NCI-H1930 (cell line): ENCODE measurements around the gene HASPIN.
"Not testable (repeated sequence)": the region's sequence is repeated elsewhere in the genome, so short reads cannot be mapped to it uniquely, and the experiment has no call there.

Source experiments
- DNase-seq, 2 experiments: peaks; one replicate each; lab custom pipeline; 2025; lab: John Stamatoyannopoulos, UW

The HASPIN gene

GRCh38 chr17:3697103-3697476 lies 26.6 kb upstream of the HASPIN start:
- DNase-seq = no peak

- no peak for DNase-seq
These were observed 25.6 kb upstream of the HASPIN start for GRCh38 chr17:3698139-3698538.

DNA sequence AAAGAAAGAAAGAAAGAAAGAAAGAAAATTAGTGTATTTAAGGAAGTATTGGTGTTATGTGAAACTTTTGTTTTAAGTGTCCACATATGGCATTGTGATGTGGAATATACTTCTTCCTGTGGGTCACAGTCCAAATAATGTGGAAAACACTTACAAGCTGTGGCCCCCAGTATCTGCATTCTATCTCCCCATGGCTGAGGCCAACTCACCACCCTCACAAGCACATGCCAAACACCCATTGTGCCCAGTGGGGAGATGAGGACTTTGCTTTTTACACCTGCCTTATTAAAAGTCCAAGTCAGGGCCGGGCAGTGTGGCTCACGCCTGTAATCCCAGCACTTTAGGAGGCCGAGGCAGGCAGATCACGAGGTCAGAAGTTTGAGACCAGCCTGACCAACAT lies 23.8 kb upstream of the HASPIN start:
- no peak for DNase-seq

DNA sequence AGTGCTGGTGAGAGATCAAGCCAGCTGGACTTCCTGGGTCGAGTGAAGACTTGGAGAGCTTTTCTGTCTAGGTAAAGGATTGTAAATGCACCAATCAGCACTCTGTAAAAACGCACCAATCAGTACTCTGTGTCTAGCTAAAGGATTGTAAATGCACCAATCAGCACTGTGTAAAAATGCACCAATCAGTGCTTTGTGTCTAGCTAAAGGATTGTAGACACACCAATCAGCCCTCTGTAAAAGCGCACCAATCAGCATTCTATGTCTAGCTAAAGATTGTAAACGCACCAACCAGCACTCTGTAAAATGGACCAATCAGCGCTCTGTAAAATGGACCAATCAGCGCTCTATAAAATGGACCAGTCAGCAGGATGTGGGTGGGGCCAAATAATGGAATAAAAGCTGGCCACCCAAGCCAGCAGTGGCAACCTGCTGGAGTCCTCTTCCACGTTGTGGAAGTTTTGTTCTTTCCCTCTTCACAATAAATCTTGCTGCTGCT lies 21.6 kb upstream of the HASPIN start:
- not testable (repeated sequence) for DNase-seq

DNA sequence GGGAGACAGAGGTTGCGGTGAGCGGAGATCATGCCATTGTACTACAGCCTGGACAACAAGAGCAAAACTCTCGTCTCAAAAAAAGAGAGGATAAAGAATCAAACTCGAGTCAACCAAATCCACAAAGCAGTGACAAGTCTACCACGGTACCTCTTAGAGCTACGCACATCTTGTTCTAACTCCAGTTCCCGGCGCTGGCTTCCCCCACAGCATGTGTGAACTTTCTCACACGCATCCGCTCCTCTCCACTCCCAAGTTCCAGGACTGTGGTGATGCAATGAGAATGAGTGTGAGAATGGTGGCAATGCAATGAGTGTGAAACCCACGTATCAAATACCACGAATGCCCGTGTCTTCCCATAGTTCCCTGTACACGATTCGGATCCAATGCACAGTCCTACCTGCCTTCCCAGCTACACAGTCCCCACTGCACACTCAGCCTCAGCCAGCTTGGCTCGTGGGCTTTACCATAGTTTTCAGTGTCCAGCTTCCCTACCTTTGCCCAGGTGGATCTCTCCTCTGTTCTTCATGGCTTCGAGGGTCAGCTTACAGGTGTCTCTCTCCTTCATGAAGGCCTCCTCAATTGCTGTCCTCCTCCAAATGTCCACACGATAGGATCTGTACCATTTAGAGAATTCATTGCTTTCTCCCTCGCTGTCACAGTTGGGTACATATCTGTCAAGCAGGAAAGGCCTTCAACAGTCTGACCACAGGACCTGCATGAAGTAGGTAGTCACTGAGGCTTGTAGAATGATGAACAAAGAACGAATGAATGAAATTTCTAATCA lies 18.6 kb upstream of the HASPIN start:
- no peak for DNase-seq

DNA sequence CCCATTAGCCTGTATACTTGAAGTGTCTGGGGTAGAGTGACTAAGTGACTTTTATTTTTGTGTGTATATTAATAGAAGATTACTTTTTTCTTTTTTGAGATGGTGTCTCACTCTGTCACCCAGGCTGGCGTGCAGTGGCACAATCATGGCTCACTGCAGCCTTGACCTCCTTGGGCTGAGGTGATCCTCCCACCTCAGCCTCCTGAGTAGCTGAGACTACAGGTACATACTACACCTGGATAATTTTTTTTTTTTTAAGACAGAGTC lies 18.1 kb upstream of the HASPIN start:
- not testable (repeated sequence) for DNase-seq

DNA sequence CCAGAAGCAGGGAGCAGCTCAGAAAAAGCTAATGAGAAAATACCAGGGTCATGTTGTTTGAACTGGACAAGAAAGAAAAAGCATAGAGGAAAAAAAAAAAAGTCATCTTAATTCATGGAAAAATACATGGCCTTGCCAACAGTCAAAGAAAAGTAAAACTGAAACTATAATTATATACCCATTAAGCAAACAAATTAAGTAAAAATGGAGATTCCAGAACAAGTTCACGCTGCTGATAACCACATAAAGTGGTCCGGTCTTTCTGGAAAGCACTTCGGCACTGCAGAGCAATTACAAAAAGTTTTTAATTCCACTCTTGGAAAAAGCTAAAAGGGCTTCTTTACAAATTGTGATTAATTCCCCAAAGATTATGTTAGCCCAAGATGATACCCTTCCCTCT lies 15.3 kb upstream of the HASPIN start:
- DNase-seq = no peak

- DNase-seq = no peak
These were observed 12.7 kb upstream of the HASPIN start for GRCh38 chr17:3710951-3711383.

DNA sequence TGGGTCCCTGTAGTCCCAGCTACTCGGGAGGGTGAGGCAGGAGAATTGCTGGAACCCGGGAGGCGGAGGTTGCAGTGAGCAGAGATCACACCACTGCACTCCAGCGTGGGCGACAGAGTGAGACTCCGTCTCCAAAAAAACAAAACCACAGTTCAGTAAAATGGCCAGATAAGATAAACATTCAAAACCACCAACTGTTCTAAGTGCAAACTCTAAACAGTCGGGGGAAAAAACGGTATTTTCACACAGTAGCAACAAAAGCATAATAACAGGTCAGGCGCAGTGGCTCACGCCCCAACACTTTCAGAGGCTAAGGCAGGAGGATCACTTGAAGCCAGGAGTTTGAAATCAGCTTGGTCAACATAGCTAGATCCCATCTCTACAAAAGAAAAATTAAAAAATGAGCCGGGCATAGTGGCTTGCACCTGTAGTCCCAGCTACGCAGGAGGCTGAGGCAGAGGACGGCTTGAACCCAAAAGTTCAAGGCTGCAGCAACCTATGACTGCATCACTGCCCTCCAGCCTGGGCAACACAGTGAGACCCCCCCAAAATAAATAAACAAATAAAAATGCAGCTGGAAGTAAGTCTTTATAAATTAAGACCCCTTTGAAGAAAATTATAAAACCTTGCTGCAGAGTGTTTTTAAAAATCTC lies 10.8 kb upstream of the HASPIN start:
- DNase-seq = no peak

DNA sequence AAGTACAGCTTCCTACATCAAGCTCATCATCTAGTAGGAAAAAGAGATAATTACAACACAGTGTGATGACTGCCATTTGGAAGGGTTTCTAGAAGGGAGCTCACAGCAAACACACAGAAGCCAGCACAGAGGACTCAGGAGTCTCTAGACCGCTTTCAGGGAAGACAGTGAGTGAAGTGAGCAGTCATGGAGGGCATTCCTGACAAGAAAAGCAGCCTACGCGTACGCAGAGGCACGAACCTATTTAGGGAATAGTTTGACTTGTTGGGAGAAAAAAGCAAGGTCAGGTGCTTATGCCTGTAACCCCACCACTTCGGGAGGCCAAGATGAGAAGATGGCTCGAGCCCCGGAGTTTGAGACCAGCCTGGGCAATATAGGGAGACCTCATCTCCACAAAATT lies 8.4 kb upstream of the HASPIN start:
- no peak for DNase-seq

DNA sequence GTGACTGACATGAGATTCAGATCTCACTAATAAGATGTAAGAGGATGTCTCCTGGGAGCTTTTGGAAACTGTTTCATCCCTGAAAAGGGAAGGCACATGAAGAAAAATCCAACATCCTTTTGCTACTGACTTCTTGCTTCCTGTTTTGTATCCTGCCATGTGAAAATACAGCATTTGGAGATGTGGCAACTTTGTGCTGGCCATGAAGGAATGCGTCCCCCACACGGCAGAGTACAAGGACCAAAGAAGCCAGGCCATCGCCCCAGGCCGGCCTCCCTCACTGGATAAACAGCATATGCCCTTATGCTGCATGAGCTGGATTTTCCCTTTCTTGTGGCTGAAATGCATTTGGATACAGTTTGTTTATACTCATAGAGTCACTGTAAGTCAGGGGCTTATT lies 5.5 kb upstream of the HASPIN start:
- no peak for DNase-seq

DNA sequence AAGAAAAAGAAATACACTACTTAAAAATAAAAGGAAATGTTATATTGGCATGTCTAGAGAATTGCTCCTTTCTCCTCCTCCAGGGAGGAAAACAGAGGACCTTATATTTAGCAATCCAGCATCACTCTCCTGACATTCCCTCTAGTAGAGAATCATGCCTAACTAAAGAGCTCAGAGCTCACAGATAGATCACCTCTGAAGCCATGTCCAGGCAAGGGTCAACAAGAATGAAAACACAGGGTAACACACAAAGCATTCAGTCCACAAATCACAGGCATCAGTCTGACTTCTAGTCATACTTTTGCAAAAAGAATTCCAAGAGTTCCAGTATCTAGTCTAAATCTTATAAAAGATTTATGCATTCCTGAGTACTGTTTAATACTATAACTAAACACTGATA lies 4.4 kb upstream of the HASPIN start:
- DNase-seq = no peak

DNA sequence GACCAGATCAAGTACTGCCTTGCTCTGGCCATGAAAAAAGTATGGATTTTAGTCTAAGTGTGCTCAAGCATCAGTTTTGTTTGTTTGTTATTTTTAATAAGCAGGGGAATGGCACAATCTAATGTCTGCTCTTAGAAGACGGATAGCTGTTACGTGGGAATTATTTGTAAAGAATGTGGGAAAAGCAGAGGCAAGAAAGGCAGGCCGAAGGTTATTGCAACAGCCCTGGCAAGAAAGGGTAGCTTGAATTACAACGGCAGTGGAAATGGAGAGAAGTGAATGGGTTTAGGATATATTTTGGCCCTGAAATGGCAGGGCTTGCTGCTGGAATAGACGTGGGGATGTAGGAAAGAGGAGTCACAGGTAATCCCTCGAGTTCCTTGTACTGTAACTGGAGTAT lies 987 bp upstream of the HASPIN start:
- no peak for DNase-seq

DNA sequence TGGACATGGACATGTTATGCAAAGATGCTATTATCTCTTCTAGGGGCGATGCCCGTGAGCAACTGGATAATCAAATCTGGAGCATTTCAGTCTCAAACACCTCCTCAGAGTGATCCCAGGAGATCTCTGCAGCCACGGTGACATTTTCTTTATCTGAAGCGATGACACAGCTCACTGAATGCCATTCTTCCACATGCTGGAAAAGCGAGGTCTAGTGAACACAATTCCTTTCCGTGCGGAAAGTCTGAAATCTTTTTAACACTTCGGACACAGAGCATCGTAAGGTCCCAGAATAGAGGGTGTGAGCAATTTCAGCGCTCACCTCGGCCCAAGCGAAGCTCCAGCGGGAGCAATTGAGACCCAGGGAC lies 531 bp upstream of the HASPIN start:
- DNase-seq = no peak

- no peak for DNase-seq
These were observed 825 bp downstream of the HASPIN start for GRCh38 chr17:3724378-3725077.

DNA sequence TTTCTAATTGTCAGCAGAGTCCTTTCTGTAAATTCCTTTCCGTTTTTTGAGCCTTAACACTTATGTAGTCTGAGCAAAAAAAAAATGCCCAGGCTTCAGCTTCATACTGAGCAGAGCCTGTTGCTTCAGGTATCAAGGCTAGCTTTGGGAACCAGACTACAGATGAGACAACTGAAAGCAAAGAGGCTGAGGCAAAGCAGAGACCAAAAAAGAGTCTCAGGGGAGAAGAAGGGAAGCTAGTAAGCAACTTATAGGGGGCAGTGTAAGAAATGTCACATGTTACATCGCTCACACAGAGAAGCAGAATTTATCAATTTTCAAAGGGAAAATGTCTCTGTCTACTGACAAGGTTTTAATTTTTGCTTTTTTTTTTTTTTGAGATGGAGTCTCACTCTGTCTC lies 3.3 kb downstream of the HASPIN start:
- DNase-seq = no peak

GRCh38 chr17:3728099-3728498 lies 4.4 kb downstream of the HASPIN start:
- not testable (repeated sequence) for DNase-seq

- DNase-seq = no peak
These were observed 6.2 kb downstream of the HASPIN start for GRCh38 chr17:3729881-3730280.

DNA sequence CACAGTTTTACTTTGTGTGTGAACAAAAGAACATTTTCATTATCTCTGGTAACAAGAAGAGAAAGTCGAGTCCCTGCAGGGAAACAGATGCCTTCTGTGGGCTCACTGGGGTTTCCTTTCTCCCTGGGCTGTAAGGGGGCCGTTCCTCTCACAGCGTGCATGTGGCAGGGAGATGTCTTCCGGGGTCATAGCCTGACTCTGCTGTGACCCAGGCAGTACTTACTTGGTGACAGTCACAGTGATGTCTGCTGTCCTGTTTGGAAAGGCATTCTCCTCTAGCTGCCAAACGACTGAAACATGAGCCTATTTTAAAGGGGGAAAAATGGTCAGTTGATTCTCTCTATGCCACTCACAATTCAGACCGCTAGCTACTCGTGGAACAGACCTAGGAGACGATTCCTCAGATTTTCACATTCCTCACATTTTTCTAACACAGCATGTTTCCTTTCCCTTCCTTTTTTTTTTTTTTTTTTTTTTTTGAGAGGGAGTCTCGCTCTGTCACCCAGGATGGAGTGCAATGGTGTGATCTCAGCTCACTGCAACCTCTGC lies 7.3 kb downstream of the HASPIN start:
- DNase-seq = no peak

GRCh38 chr17:3732210-3732621 lies 8.5 kb downstream of the HASPIN start:
- no peak for DNase-seq

DNA sequence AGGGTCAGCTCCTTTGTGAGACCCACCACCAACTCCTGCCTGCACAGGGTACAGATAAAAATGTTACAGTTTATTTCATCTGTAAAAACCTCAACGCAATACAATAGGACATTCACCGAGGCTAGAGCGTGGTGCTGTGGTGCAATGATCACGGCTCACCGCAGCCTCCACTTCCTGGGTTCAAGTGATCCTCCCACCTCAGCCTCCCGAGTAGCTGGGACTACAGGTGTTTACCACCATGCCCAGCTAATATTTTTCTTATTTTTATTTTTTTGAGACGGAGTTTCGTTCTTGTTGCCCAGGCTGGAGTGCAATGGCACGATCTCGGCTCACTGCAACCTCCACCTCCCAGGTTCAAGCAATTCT lies 11.2 kb downstream of the HASPIN start:
- DNase-seq = not testable (repeated sequence)

DNA sequence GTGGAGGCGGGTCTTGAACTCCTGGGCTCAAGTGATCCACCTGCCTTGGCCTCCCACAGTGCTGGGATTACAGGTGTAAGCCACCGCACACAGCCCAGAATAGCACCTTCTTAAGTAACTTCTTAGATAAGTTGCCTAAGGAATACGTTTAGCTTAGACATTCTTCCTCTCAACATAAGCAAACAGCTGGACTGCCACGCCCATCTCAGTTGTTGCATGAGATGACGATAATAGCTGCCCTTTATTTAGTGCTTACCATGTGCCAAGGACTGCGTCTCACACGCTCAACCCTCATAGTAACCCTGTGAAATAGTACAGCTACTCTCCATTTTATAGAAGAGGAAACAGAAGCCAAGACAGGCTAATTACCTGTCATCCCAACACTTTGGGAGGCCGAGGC lies 11.8 kb downstream of the HASPIN start:
- DNase-seq = no peak
